Naive thymus-derived CD4-positive, alpha-beta T cell (primary cell): ENCODE results near the gene POU2AF1. TPM values are rescaled to one million over a fixed set of nuclear protein-coding genes. Genes with fewer than 3 reads are reported as not detected.

Experiments
- ATAC-seq: fragments of 150-1000 bp; cut with Tn5 transposase; 2 replicates; pipeline ENCODE4 v1.10.0; 2021; ENCODE audit warnings: mild to moderate bottlenecking, moderate library complexity
- CTCF ChIA-PET: fragments of 350-600 bp; sonication (Branson Sonifier 250); formaldehyde crosslinking; loops from one replicate; lab custom pipeline; 2021; ENCODE audit warnings: antibody characterized with exemption; lab: Charles Lee
- POLR2A ChIA-PET: fragments of 350-600 bp; sonication (Branson Sonifier 250); formaldehyde crosslinking; loops from one replicate; lab custom pipeline; 2021; ENCODE audit warnings: antibody characterized with exemption, inconsistent platforms; lab: Charles Lee
- DNase-seq, 9 donors: peaks; one replicate each; pipeline versions ENCODE4 v3.0.0 to v3.0.0-alpha.2; 2020 to 2022; ENCODE audit warnings: mixed read lengths in 1 of 9
- H3K27ac ChIP-seq: one replicate; pipeline ENCODE4 v1.7.0; 2013; ENCODE audit warnings: mild to moderate bottlenecking, low read depth, low read length, moderate library complexity
- H3K27me3 ChIP-seq, 2 donors: one replicate each; pipeline ENCODE4 v1.7.0; 2013; ENCODE audit warnings: low read length in 2 of 2, mild to moderate bottlenecking in 2 of 2, moderate library complexity in 2 of 2; ENCODE audit not compliant: control insufficient read depth in 2 of 2, insufficient read depth in 2 of 2
- H3K36me3 ChIP-seq, 3 experiments: 1 replicate in 2 of 3; 2 replicates in 1 of 3; pipeline ENCODE4 v1.7.0; 2013; ENCODE audit warnings: low read length in 3 of 3, mild to moderate bottlenecking in 3 of 3, moderate library complexity in 1 of 3; ENCODE audit not compliant: insufficient read depth in 3 of 3, control insufficient read depth in 2 of 3
- H3K4me1 ChIP-seq, 2 donors: one replicate each; pipeline ENCODE4 v1.7.0; 2013; ENCODE audit warnings: low read length in 2 of 2, mild to moderate bottlenecking in 2 of 2, moderate library complexity in 1 of 2; ENCODE audit not compliant: control insufficient read depth in 2 of 2, insufficient read depth in 2 of 2
- H3K4me3 ChIP-seq: 2 replicates; pipeline ENCODE4 v1.7.0; 2013; ENCODE audit warnings: mild to moderate bottlenecking, low read length
- H3K9me3 ChIP-seq, 3 experiments: 1 replicate in 2 of 3; 2 replicates in 1 of 3; pipeline ENCODE4 v1.7.0; 2013; ENCODE audit warnings: low read length in 3 of 3; ENCODE audit not compliant: control insufficient read depth in 2 of 3
- H3K27ac Mint-ChIP-seq, 9 donors: one replicate each; pipeline ENCODE4 v1.8.0; 2020 to 2022; ENCODE audit warnings: mixed read lengths in 9 of 9, mild to moderate bottlenecking in 8 of 9, moderate library complexity in 5 of 9, inconsistent platforms in 2 of 9
- H3K27me3 Mint-ChIP-seq, 5 donors: one replicate each; pipeline ENCODE4 v1.8.0; 2021 to 2022; ENCODE audit warnings: mixed read lengths in 5 of 5, mild to moderate bottlenecking in 1 of 5
- H3K36me3 Mint-ChIP-seq, 5 donors: one replicate each; pipeline ENCODE4 v1.8.0; 2020 to 2022; ENCODE audit warnings: mixed read lengths in 5 of 5, mild to moderate bottlenecking in 3 of 5, inconsistent platforms in 1 of 5
- H3K4me1 Mint-ChIP-seq, 7 donors: one replicate each; pipeline ENCODE4 v1.8.0; 2020 to 2022; ENCODE audit warnings: mixed read lengths in 7 of 7, mild to moderate bottlenecking in 3 of 7, inconsistent platforms in 1 of 7
- H3K4me3 Mint-ChIP-seq, 10 donors: one replicate each; pipeline ENCODE4 v1.8.0; 2020 to 2022; ENCODE audit warnings: mild to moderate bottlenecking in 10 of 10, mixed read lengths in 10 of 10, moderate library complexity in 6 of 10, inconsistent platforms in 2 of 10
- H3K9me3 Mint-ChIP-seq, 11 donors: one replicate each; pipeline ENCODE4 v1.8.0; 2020 to 2022; ENCODE audit warnings: mixed read lengths in 11 of 11, mild to moderate bottlenecking in 4 of 11, inconsistent platforms in 1 of 11, moderate library complexity in 1 of 11
- intact Hi-C, 2 donors: fragments of 100-400 bp; cut with micrococcal nuclease; formaldehyde crosslinking; loops; one replicate each; pipeline ENCODE4 v1.15.1; 2023
- polyA plus RNA-seq, 2 donors: library from polyadenylated mRNA; unstranded; fragments of 300-500 nt; fragmentation: Illumina TruSeq; gene quantifications; one replicate each; pipeline ENCODE4 v1.2.3, GENCODE V29; 2021
- total RNA-seq, 6 experiments: library from RNA in 5 of 6; stranded (reverse) in 5 of 6; gene quantifications; 1 replicate in 5 of 6; 2 replicates in 1 of 6; pipeline ENCODE4 v1.2.3 and lab custom pipeline; 2021 to 2026

The POU2AF1 gene
- total and polyA plus RNA-seq, 7 experiments from 2014 or later = 0.45 to 11.3 (median 1.4) TPM

- H3K9me3 ChIP-seq = no peaks in the 10 kb centered on the region
- intact Hi-C loops = no loop called here
- no peak overlapping the region for H3K27ac ChIP-seq
- no peak overlapping the region for H3K4me3 ChIP-seq
- CTCF ChIA-PET = no interaction called here
- POLR2A ChIA-PET = no interaction called here
- H3K27me3 ChIP-seq = no peaks in the 10 kb centered on the region
- H3K4me3 Mint-ChIP-seq = no peak overlapping the region
- no peaks in the 10 kb centered on the region for H3K4me1 ChIP-seq
- H3K9me3 Mint-ChIP-seq = no peaks in the 10 kb centered on the region
- no peak for DNase-seq
- H3K36me3 Mint-ChIP-seq = peaks cover 0 to 2% (median 0%) of the 10 kb centered on the region in 5 donors
- peaks cover 0 to 12% (median 0%) of the 10 kb centered on the region in 5 donors for H3K27me3 Mint-ChIP-seq
- H3K4me1 Mint-ChIP-seq = no peaks in the 10 kb centered on the region
- H3K27ac Mint-ChIP-seq = no peak overlapping the region
- no peaks in the 10 kb centered on the region for H3K36me3 ChIP-seq
- no peak for ATAC-seq
These were observed 31.9 kb downstream of the POU2AF1 start for GRCh38 chr11:111347002-111347722.

DNA sequence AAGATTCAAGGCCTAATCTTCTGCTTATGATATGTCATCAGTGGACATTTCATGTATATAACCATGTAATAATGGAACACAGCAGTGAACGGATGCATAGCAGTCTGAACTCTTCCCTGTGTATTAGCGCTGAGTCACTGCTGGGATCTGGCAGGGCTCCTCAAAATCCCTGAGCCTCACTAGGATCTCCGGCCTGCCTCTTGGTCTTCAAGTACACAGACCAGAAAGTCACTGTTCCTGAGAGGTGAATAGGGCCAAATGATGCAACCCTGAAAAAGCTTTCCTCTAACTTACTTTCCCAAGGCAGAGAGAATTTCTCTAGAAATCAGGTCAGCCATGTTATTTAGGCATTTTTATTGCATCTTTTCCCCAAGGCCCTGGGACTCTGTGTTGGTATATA, 35.0 kb downstream of the POU2AF1 start:
- ChIA-PET POLR2A (no interaction called here), CTCF (interaction anchor here (0.6 to 1.1 kb wide), 2 partner anchors 85 to 222 kb away, joined by 3 to 4 read pairs; no protein-coding TSS in a partner anchor)
- no peaks in the 10 kb centered on the region for H3K27me3 ChIP-seq
- no peak overlapping the region for H3K4me3 Mint-ChIP-seq
- H3K4me3 ChIP-seq = no peak overlapping the region
- no peaks in the 10 kb centered on the region for H3K4me1 Mint-ChIP-seq
- intact Hi-C loops = no loop called here
- no peak overlapping the region for H3K27ac Mint-ChIP-seq
- peaks cover 0 to 7% (median 0%) of the 10 kb centered on the region in 5 donors for H3K36me3 Mint-ChIP-seq
- no peak for ATAC-seq
- H3K36me3 ChIP-seq = no peaks in the 10 kb centered on the region
- H3K4me1 ChIP-seq = no peaks in the 10 kb centered on the region
- H3K9me3 ChIP-seq = no peaks in the 10 kb centered on the region
- no peak for DNase-seq
- H3K27ac ChIP-seq = no peak overlapping the region
- peaks cover 0 to 7% (median 0%) of the 10 kb centered on the region in 5 donors for H3K27me3 Mint-ChIP-seq
- peaks cover 0 to 15% (median 6%) of the 10 kb centered on the region in 11 donors for H3K9me3 Mint-ChIP-seq

GRCh38 chr11:111342329-111342728, 36.7 kb downstream of the POU2AF1 start:
- Mint-ChIP-seq H3K27me3 (peaks cover 0 to 12% (median 0%) of the 10 kb centered on the region in 5 donors), H3K4me1 (no peaks in the 10 kb centered on the region), H3K4me3 (no peak overlapping the region), H3K9me3 (peaks cover 0 to 17% (median 9%) of the 10 kb centered on the region in 11 donors), H3K36me3 (peaks cover 0 to 7% (median 0%) of the 10 kb centered on the region in 5 donors), H3K27ac (no peak overlapping the region)
- no peaks in the 10 kb centered on the region for H3K4me1 ChIP-seq
- H3K4me3 ChIP-seq = no peak overlapping the region
- POLR2A ChIA-PET = no interaction called here
- CTCF ChIA-PET = no interaction called here
- H3K27me3 ChIP-seq = no peaks in the 10 kb centered on the region
- H3K9me3 ChIP-seq = no peaks in the 10 kb centered on the region
- no peak overlapping the region for H3K27ac ChIP-seq
- DNase-seq (no peak), ATAC-seq (no peak)
- no peaks in the 10 kb centered on the region for H3K36me3 ChIP-seq
- intact Hi-C loops = no loop called here

- no peak overlapping the region for H3K27ac Mint-ChIP-seq
- ATAC-seq (no peak), DNase-seq (no peak)
- no peaks in the 10 kb centered on the region for H3K4me1 ChIP-seq
- intact Hi-C loops = no loop called here
- no peaks in the 10 kb centered on the region for H3K9me3 ChIP-seq
- H3K36me3 ChIP-seq = no peaks in the 10 kb centered on the region
- H3K36me3 Mint-ChIP-seq = peaks cover 0 to 7% (median 0%) of the 10 kb centered on the region in 5 donors
- CTCF ChIA-PET = no interaction called here
- H3K27me3 ChIP-seq = no peaks in the 10 kb centered on the region
- H3K9me3 Mint-ChIP-seq = peaks cover 0 to 17% (median 9%) of the 10 kb centered on the region in 11 donors
- H3K4me3 Mint-ChIP-seq = no peak overlapping the region
- no peak overlapping the region for H3K27ac ChIP-seq
- H3K27me3 Mint-ChIP-seq = peaks cover 0 to 15% (median 0%) of the 10 kb centered on the region in 5 donors
- no peak overlapping the region for H3K4me3 ChIP-seq
- H3K4me1 Mint-ChIP-seq = no peaks in the 10 kb centered on the region
- POLR2A ChIA-PET = no interaction called here
These were observed 39.2 kb downstream of the POU2AF1 start for GRCh38 chr11:111339758-111340388.

GRCh38 chr11:111336582-111337256, 42.4 kb downstream of the POU2AF1 start:
- ATAC-seq (no peak), DNase-seq (no peak)
- intact Hi-C loops = no loop called here
- POLR2A ChIA-PET = no interaction called here
- no peak overlapping the region for H3K4me3 Mint-ChIP-seq
- Histone ChIP-seq H3K27me3 (no peaks in the 10 kb centered on the region), H3K4me3 (no peak overlapping the region), H3K27ac (no peak overlapping the region), H3K9me3 (no peaks in the 10 kb centered on the region), H3K36me3 (no peaks in the 10 kb centered on the region), H3K4me1 (no peaks in the 10 kb centered on the region)
- peaks cover 0 to 7% (median 0%) of the 10 kb centered on the region in 5 donors for H3K36me3 Mint-ChIP-seq
- H3K9me3 Mint-ChIP-seq = peaks cover 0 to 17% (median 9%) of the 10 kb centered on the region in 11 donors
- H3K4me1 Mint-ChIP-seq = no peaks in the 10 kb centered on the region
- CTCF ChIA-PET = interaction anchor here (0.6 kb wide), 1 partner anchor 54 kb away, joined by 3 read pairs; no protein-coding TSS in a partner anchor
- H3K27me3 Mint-ChIP-seq = peaks cover 0 to 12% (median 0%) of the 10 kb centered on the region in 5 donors
- no peak overlapping the region for H3K27ac Mint-ChIP-seq

DNA sequence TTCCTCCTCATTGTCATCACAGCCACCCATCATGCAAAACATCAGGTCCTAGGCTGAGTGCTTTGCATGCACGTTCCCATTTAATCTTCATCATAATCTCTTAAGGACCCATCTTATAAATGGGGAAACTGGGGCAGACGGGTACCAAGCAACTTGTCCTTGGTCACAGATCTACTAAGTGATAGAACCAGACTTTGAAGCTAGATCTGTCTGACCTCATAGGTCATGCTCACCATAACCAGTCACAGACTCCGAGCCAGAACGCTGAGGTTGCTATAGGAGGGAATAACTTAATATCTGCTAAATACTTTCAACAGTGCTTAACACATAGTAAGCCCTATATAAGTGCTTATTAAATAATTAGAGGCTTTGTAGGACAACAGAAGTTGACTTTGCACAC, 43.0 kb downstream of the POU2AF1 start:
- H3K27me3 Mint-ChIP-seq = peaks cover 0 to 12% (median 0%) of the 10 kb centered on the region in 5 donors
- Histone ChIP-seq H3K9me3 (no peaks in the 10 kb centered on the region), H3K36me3 (no peaks in the 10 kb centered on the region), H3K4me3 (no peak overlapping the region), H3K27ac (no peak overlapping the region), H3K4me1 (no peaks in the 10 kb centered on the region), H3K27me3 (no peaks in the 10 kb centered on the region)
- ATAC-seq = no peak
- H3K4me3 Mint-ChIP-seq = no peak overlapping the region
- H3K27ac Mint-ChIP-seq = no peak overlapping the region
- POLR2A ChIA-PET = no interaction called here
- peaks cover 0 to 17% (median 9%) of the 10 kb centered on the region in 11 donors for H3K9me3 Mint-ChIP-seq
- CTCF ChIA-PET = interaction anchor here (0.6 kb wide), 1 partner anchor 53 kb away, joined by 3 read pairs; no protein-coding TSS in a partner anchor
- no peak for DNase-seq
- no peaks in the 10 kb centered on the region for H3K4me1 Mint-ChIP-seq
- intact Hi-C loops = no loop called here
- peaks cover 0 to 7% (median 0%) of the 10 kb centered on the region in 5 donors for H3K36me3 Mint-ChIP-seq
